ENCODE results near the gene HBE1.

Gene HBE1

DNA sequence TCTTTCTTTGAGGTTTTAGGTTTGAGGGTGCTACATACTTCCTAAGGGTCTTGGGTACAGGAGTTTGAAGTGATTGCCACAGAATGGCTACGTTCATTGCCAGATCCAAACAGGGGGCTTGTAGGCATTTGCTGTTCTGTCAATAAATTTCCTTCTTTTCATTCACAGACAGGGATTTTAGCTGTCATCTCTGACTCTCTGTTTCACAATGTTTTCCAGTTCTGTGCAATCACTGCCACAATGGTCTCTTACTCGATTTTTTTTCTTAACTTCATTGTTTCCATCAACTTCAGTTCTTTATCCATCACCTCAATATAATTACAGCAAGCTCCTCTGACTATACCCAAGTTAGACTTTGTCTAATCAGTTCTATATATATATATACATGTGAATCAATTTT lies 29.3 kb downstream of the HBE1 start:
- no peak overlapping the region for H3K27ac ChIP-seq
- TF ChIP-seq, protein P1, sequence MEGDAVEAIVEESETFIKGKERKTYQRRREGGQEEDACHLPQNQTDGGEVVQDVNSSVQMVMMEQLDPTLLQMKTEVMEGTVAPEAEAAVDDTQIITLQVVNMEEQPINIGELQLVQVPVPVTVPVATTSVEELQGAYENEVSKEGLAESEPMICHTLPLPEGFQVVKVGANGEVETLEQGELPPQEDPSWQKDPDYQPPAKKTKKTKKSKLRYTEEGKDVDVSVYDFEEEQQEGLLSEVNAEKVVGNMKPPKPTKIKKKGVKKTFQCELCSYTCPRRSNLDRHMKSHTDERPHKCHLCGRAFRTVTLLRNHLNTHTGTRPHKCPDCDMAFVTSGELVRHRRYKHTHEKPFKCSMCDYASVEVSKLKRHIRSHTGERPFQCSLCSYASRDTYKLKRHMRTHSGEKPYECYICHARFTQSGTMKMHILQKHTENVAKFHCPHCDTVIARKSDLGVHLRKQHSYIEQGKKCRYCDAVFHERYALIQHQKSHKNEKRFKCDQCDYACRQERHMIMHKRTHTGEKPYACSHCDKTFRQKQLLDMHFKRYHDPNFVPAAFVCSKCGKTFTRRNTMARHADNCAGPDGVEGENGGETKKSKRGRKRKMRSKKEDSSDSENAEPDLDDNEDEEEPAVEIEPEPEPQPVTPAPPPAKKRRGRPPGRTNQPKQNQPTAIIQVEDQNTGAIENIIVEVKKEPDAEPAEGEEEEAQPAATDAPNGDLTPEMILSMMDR (conservative IDR thresholded peaks at IDR 0.05): no peak

DNA sequence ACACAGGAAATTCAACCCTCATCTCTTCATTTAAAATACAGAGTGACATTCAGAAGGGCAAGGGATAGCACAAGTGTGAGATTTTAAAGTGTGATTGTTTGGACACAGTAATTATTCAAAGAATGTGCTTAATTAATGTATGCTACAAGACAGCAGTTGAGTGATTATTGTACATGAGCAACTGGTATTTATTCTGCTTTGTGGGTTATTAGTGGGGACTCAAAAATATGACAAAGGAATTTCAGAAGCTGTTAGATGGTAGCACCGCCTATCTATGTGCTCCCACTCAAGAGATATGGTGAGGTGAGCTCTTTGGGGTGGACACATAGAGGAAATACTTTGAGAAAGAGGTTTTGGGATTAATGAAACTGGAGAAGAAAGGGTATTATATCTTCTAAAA lies 29.7 kb downstream of the HBE1 start:
- no peak overlapping the region for H3K27ac ChIP-seq
- TF ChIP-seq, protein P1 (conservative IDR thresholded peaks at IDR 0.05): no peak

DNA sequence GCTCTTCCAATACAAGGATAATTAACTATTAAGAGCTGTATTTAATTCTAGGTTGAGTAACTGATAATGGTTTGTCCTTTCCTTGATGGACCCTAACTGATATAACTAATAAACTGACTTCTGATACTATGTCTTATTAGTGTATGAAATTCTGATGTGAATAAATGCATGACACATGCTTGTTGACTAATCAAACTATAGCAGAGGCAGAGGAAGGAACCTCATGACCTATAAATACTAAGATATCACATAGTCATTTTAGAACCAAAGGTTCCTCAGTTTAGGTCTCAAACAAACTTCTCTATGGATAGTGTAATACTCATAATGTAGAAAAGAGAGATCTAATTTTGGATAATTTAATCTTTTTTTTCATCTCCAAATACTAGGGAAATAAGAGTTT lies 30.7 kb downstream of the HBE1 start:
- H3K27ac ChIP-seq: no peak overlapping the region
- TF ChIP-seq, protein P1 (conservative IDR thresholded peaks at IDR 0.05): no peak

DNA sequence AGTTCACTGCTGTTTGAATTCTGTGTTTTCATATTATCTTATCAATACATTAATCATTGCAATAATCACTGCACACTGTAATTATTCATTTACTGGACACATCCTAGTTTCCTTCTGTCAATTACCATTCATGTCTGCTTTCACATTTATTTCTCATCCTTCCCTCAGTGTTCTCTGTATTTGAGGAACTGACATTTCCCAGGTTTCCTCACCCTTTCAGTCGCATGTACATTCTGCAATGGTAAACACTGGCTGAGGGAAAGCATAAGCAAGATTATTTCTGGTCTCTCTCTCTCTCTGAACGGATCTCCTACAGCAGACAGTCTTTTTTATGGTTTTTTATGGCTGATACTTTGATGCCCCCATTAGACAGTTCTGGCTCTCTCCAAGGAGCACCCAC lies 31.3 kb downstream of the HBE1 start:
- TF ChIP-seq, protein P1 (conservative IDR thresholded peaks at IDR 0.05): no peak
- no peak overlapping the region for H3K27ac ChIP-seq

DNA sequence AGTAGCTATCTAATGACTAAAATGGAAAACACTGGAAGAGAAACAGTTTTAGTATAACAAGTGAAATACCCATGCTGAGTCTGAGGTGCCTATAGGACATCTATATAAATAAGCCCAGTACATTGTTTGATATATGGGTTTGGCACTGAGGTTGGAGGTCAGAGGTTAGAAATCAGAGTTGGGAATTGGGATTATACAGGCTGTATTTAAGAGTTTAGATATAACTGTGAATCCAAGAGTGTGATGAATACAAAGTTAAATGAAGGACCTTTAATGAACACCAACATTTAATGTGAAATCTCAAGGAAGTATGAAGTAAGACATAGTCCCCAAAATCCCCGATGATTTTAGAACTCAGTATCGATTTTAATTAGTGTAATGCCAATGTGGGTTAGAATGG lies 32.3 kb downstream of the HBE1 start:
- no peak overlapping the region for H3K27ac ChIP-seq
- TF ChIP-seq, protein P1 (conservative IDR thresholded peaks at IDR 0.05): no peak

DNA sequence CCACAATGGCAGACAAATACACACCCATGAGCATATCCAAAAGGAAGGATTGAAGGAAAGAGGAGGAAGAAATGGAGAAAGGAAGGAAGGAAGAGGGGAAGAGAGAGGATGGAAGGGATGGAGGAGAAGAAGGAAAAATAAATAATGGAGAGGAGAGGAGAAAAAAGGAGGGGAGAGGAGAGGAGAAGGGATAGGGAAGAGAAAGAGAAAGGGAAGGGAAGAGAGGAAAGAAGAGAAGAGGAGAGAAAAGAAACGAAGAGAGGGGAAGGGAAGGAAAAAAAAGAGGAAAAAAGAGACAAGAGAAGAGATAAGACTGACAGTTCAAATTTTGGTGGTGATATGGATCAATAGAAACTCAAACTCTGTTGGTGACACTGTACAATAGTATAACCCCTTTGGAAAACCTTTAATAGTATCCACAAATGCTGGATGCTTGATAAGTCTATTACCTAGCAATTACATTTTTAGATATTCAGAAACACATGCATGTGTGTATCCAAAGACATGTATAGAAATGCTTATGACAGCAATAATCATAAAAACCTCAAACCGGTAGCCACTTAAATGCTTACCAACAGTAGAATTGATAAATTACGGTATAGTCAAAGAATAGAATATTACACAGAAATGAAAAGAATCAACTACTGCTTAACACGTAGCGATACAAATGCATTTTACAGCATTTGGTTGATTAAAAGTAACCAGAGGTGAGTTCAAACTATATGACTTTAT lies 34.2 kb downstream of the HBE1 start:
- H3K27ac ChIP-seq: no peak overlapping the region
- TF ChIP-seq, protein P1 (conservative IDR thresholded peaks at IDR 0.05): no peak

DNA sequence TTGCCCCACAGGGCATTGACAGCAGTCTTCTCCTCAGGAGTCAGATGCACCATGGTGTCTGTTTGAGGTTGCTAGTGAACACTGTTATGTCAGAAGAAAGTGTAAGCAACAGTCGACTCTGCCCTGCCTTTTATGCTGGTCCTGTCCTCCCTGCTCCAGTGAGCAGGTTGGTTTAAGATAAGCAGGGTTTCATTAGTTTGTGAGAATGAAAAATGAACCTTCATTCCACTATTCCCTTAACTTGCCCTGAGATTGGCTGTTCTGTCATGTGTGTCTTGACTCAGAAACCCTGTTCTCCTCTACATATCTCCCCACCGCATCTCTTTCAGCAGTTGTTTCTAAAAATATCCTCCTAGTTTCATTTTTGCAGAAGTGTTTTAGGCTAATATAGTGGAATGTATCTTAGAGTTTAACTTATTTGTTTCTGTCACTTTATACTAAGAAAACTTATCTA lies 35.3 kb downstream of the HBE1 start, which contains the start of gene HBD:
Gene HBD, minus strand, starts transcription at position 103 of the 454 bp plus-strand sequence. Its CDS starts 50 bp downstream, at position 53.
- TF ChIP-seq, protein P1 (conservative IDR thresholded peaks at IDR 0.05): no peak
- no peak within 1 kb of the TSS for H3K27ac ChIP-seq
